Brain microvascular endothelial cell (primary cell): ENCODE data around the gene OR6X1.

Source experiments
- DNase-seq: peaks from one replicate; pipeline ENCODE4 v3.0.0-alpha.2; 2020
- H3K27ac ChIP-seq: fragments of 250-450 bp; sonication (Bioruptor Pico); 2 replicates; pipeline ENCODE4 v1.5.1; 2020; ENCODE audit warnings: mild to moderate bottlenecking, moderate library complexity
- H3K27me3 ChIP-seq: fragments of 250-450 bp; sonication (Bioruptor Pico); replicated peaks from 2 replicates; pipeline ENCODE4 v1.5.1; 2020; ENCODE audit warnings: mild to moderate bottlenecking
- H3K36me3 ChIP-seq: fragments of 250-450 bp; sonication (Bioruptor Pico); replicated peaks from 2 replicates; pipeline ENCODE4 v1.5.1; 2020; ENCODE audit warnings: mild to moderate bottlenecking
- H3K4me3 ChIP-seq: 2 replicates; pipeline ENCODE4 v1.5.1; 2011; ENCODE audit warnings: low read depth, mild to moderate bottlenecking, control low read depth, low read length, moderate library complexity
- CTCF ChIP-seq: IDR thresholded peaks from 2 replicates; pipeline ENCODE4 v1.5.1; 2011; ENCODE audit warnings: low read depth, mild to moderate bottlenecking, moderate library complexity, low read length, control low read depth, inconsistent platforms; ENCODE audit errors: missing control alignments
- in situ Hi-C: cut with HindIII; loops from 2 replicates; pipeline ENCODE4 v1.10.0; 2017; ENCODE audit warnings: low sequenced_read_pairs, low pct_ligation_motif_present

OR6X1 gene

GRCh38 chr11:123765601-123766000 lies 11.3 kb upstream of the OR6X1 start:
- Histone ChIP-seq H3K27ac (no peak overlapping the region), H3K4me3 (no peak overlapping the region), H3K36me3 (no peaks in the 10 kb centered on the region), H3K27me3 (no peaks in the 10 kb centered on the region)
- DNase-seq: no peak
- no peak for TF ChIP-seq CTCF
- in situ Hi-C loops: no loop called here

- no peak for TF ChIP-seq CTCF
- Histone ChIP-seq H3K36me3 (no peaks in the 10 kb centered on the region), H3K4me3 (no peak overlapping the region), H3K27ac (no peak overlapping the region), H3K27me3 (no peaks in the 10 kb centered on the region)
- DNase-seq: no peak
- in situ Hi-C loops: no loop called here
Observed at GRCh38 chr11:123762422-123762821, 8.1 kb upstream of the OR6X1 start.

DNA sequence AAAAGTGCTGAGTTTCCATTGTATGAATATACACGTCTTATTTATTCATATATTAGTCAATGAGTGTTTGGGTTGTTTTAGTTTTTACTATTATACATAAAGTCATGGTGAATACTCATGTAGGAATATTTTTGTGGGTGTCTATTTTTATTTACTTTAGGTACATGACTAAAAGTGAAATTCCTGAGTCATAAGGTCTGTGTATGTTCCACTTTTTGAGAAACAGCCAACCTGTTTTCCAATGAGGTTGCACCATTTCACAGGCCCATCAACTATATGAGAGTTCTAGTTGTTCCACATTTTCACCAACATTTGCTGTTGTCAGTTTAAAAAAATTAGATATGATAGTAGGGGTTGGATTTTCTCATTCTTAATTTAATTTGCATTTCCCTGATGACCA lies 6.6 kb upstream of the OR6X1 start:
- in situ Hi-C loops: no loop called here
- TF ChIP-seq CTCF: no peak

GRCh38 chr11:123757976-123758375 lies 3.7 kb upstream of the OR6X1 start:
- no peak overlapping the region for H3K27ac ChIP-seq
- H3K36me3 ChIP-seq: no peaks in the 10 kb centered on the region
- in situ Hi-C loops: no loop called here
- no peak for DNase-seq
- no peaks in the 10 kb centered on the region for H3K27me3 ChIP-seq
- TF ChIP-seq CTCF: no peak
- no peak overlapping the region for H3K4me3 ChIP-seq

More for the DNA sequence above, 6.6 kb upstream of the OR6X1 start:
- H3K27ac ChIP-seq: no peak overlapping the region
- no peaks in the 10 kb centered on the region for H3K27me3 ChIP-seq
- no peak for DNase-seq
- H3K36me3 ChIP-seq: no peaks in the 10 kb centered on the region
- H3K4me3 ChIP-seq: no peak overlapping the region

GRCh38 chr11:123755813-123756212 lies 1.5 kb upstream of the OR6X1 start:
- TF ChIP-seq CTCF: no peak
- Histone ChIP-seq H3K36me3 (no peaks in the 10 kb centered on the region), H3K27me3 (no peaks in the 10 kb centered on the region), H3K4me3 (no peak overlapping the region), H3K27ac (no peak overlapping the region)
- in situ Hi-C loops: no loop called here
- no peak for DNase-seq

- DNase-seq: no peak
- H3K4me3 ChIP-seq: no peak overlapping the region
- in situ Hi-C loops: no loop called here
Observed at GRCh38 chr11:123755344-123755743, 1.0 kb upstream of the OR6X1 start.

More at GRCh38 chr11:123755344-123755743, 1.0 kb upstream of the OR6X1 start:
- no peaks in the 10 kb centered on the region for H3K36me3 ChIP-seq
- no peaks in the 10 kb centered on the region for H3K27me3 ChIP-seq
- H3K27ac ChIP-seq: no peak overlapping the region
- no peak for TF ChIP-seq CTCF
